K562 (cell line): Measurements from ENCODE around the gene VPS18. TPM values are rescaled to one million over a fixed set of nuclear protein-coding genes. Genes with fewer than 3 reads are reported as not detected.

Source experiments
- CREM ChIP-seq: IDR thresholded peaks from 2 replicates; pipeline ENCODE4 v1.6.1; 2014; ENCODE audit warnings: antibody characterized with exemption, low read depth
- FOSL1 ChIP-seq: fragments of 200-800 bp; sonication (Bioruptor generic); conservative IDR thresholded peaks from 2 replicates; pipeline ENCODE4 v1.6.1; 2016; ENCODE audit warnings: missing genetic modification characterization, missing compliant biosample characterization
- FOXA3 ChIP-seq, 2 experiments: fragments of 450-650 bp in 1 of 2; sonication (generic) in 1 of 2; formaldehyde crosslinking; IDR thresholded peaks in 1 of 2; conservative IDR thresholded peaks in 1 of 2; 2 replicates each; pipeline versions ENCODE4 v1.4.0 to v1.8.0; 2020 to 2022; ENCODE audit warnings: mild to moderate bottlenecking in 2 of 2, missing genetic modification reagents in 1 of 2
- FOXP1 ChIP-seq: sonication (generic); formaldehyde crosslinking; IDR thresholded peaks from 2 replicates; pipeline ENCODE4 v1.8.0; 2022; ENCODE audit warnings: mild to moderate bottlenecking, missing genetic modification reagents
- HMGN3 ChIP-seq: IDR thresholded peaks from 2 replicates; pipeline ENCODE4 v1.6.1; 2011; ENCODE audit warnings: borderline replicate concordance, low read depth, mild to moderate bottlenecking, mixed read lengths, low read length; ENCODE audit not compliant: insufficient read length; ENCODE audit errors: extremely low read depth
- HNRNPH1 ChIP-seq: fragments of 200-400 bp; formaldehyde crosslinking; optimal IDR thresholded peaks from 2 replicates; pipeline ENCODE3; 2017; ENCODE audit warnings: low read depth, mild to moderate bottlenecking, low read length, moderate library complexity
- ILK ChIP-seq: fragments of 450-650 bp; IDR thresholded peaks from 2 replicates; pipeline ENCODE4 v1.6.1; 2016; ENCODE audit warnings: missing genetic modification characterization, low read depth, mild to moderate bottlenecking, missing compliant biosample characterization, moderate library complexity, borderline replicate concordance
- JUND ChIP-seq, 2 experiments: IDR thresholded peaks; 2 replicates in 1 of 2; 3 replicates in 1 of 2; pipeline ENCODE4 v1.6.1; 2011; ENCODE audit warnings: borderline replicate concordance in 2 of 2, low read depth in 2 of 2, low read length in 2 of 2, improper control_type of control experiment in 1 of 2, missing biosample characterization in 1 of 2, missing genetic modification characterization in 1 of 2, missing genetic modification reagents in 1 of 2
- MEIS2 ChIP-seq: fragments of 450-650 bp; IDR thresholded peaks from 2 replicates; pipeline ENCODE4 v1.6.1; 2014; ENCODE audit warnings: mild to moderate bottlenecking; ENCODE audit not compliant: partially characterized antibody
- MTA3 ChIP-seq: fragments of 450-650 bp; formaldehyde crosslinking; IDR thresholded peaks from 2 replicates; pipeline ENCODE4 v1.6.1; 2017; ENCODE audit warnings: mild to moderate bottlenecking, borderline replicate concordance
- NRF1 ChIP-seq, 2 experiments: fragments of 450-650 bp; IDR thresholded peaks in 1 of 2; conservative IDR thresholded peaks in 1 of 2; 2 replicates each; pipeline ENCODE4 v1.6.1; 2014; ENCODE audit warnings: mild to moderate bottlenecking in 2 of 2
- POLR3G ChIP-seq: IDR thresholded peaks from 2 replicates; pipeline ENCODE4 v1.6.1; 2011; ENCODE audit not compliant: insufficient read length, insufficient replicate concordance; ENCODE audit errors: extremely low read depth
- REST ChIP-seq, 2 experiments: fragments of 450-650 bp; formaldehyde crosslinking in 1 of 2; IDR thresholded peaks; 2 replicates each; pipeline versions ENCODE4 v1.4.0 to v1.6.1; 2014 to 2020; ENCODE audit warnings: mild to moderate bottlenecking in 2 of 2, borderline replicate concordance in 1 of 2, low read depth in 1 of 2
- SMC3 ChIP-seq: conservative IDR thresholded peaks from 2 replicates; pipeline ENCODE4 v1.6.1; 2011; ENCODE audit warnings: low read depth, low read length, improper control_type of control experiment; ENCODE audit not compliant: insufficient read depth
- SOX6 ChIP-seq: fragments of 450-650 bp; IDR thresholded peaks from 2 replicates; pipeline ENCODE4 v1.6.1; 2014; ENCODE audit warnings: mild to moderate bottlenecking
- STAG1 ChIP-seq: sonication (generic); formaldehyde crosslinking; IDR thresholded peaks from 2 replicates; pipeline ENCODE4 v1.5.0; 2020; ENCODE audit warnings: missing genetic modification reagents, borderline replicate concordance
- polyA plus RNA-seq, 8 experiments: library from polyadenylated mRNA; depleted of rRNA in 4 of 8; stranded (reverse) in 5 of 8; unstranded in 3 of 8; fragments of >200 nt; fragmentation: Nextera tagmentation in 2 of 8; fragmentation: Illumina TruSeq in 1 of 8; extraction: Ambion mirVana in 2 of 8; extraction: Trizol in 1 of 8; gene quantifications; 2 replicates each; pipeline versions ENCODE4 v1.2.1 to v1.2.3, GENCODE V29; 2011 to 2014; ENCODE audit warnings: inconsistent platforms in 1 of 8, missing spikeins in 1 of 8
- total RNA-seq, 7 experiments: library from RNA; depleted of rRNA in 6 of 7; stranded (reverse); fragments of >200 nt in 6 of 7; fragmentation: Illumina TruSeq in 2 of 7; extraction: Trizol in 2 of 7; gene quantifications; 2 replicates each; pipeline versions ENCODE4 v1.2.1 to v1.2.3, GENCODE V29; 2011 to 2021; ENCODE audit warnings: low replicate concordance in 1 of 7

The VPS18 gene
- total and polyA plus RNA-seq, 9 of the 15 experiments (the other 6 are each of a cell fraction or from before 2014, with no cell fraction given) = 0.73 to 19.9 (median 8.5) TPM

GRCh38 chr15:40906091-40906990 is 12.1 kb downstream of the VPS18 start (continued):
- TF ChIP-seq REST (IDR thresholded peaks at IDR 0.05; ENCODE audit: borderline replicate concordance) = peak; percentile 78; the same call in 1 of the 2 replicates
- 0 out of 2 replicates have a peak, but pooled peaks have one; percentile 18 for TF ChIP-seq REST (CRISPR knock-in tag; IDR thresholded peaks at IDR 0.05; ENCODE audit: low read depth)
- no peak for TF ChIP-seq ILK (tag)
- TF ChIP-seq FOXA3 (CRISPR knock-in tag; conservative IDR thresholded peaks at IDR 0.05 in 1 of 2, IDR thresholded peaks at IDR 0.05 in 1 of 2) = 0 out of 4 replicates have a peak, but pooled peaks of 1 of the 2 experiments have one; percentile 62
- 0 out of 2 replicates have a peak, but pooled peaks have one; percentile 36 for TF ChIP-seq FOXP1 (CRISPR knock-in tag)
- TF ChIP-seq SOX6 = peak; percentile 25; the same call in 1 of the 2 replicates
- peak; percentile 97 for TF ChIP-seq STAG1 (CRISPR knock-in tag)
- TF ChIP-seq HMGN3 = peak; percentile 44
- peak; percentile 32 to 41 for TF ChIP-seq NRF1 (conservative IDR thresholded peaks at IDR 0.05 in 1 of 2, IDR thresholded peaks at IDR 0.05 in 1 of 2)
- no peak for TF ChIP-seq MEIS2
- TF ChIP-seq FOSL1 (tag) = peak; percentile 9; the same call in 1 of the 2 replicates
- TF ChIP-seq CREM = peak; percentile 17
- peak; percentile 33; the same call in 1 of the 2 replicates for TF ChIP-seq JUND (IDR thresholded peaks at IDR 0.05; ENCODE audit: borderline replicate concordance, low read depth, low read length)
- TF ChIP-seq JUND (tag; IDR thresholded peaks at IDR 0.05; ENCODE audit: borderline replicate concordance, low read depth, low read length) = no peak; the same call in 2 of the 3 replicates
- TF ChIP-seq MTA3 = peak; percentile 79
- TF ChIP-seq HNRNPH1 = no peak
- TF ChIP-seq SMC3 = peak; percentile 91
- no peak for TF ChIP-seq POLR3G
